ENCODE results near the gene TFDP2. TPM values are rescaled to one million over a fixed set of nuclear protein-coding genes. Genes with fewer than 3 reads are reported as not detected.
"Not testable (repeated sequence)": the region's sequence is repeated elsewhere in the genome, so short reads cannot be mapped to it uniquely, and the experiment has no call there.

Gene TFDP2
- total RNA-seq, 2 donors from 2014 or later, result 36.6 to 51.6 TPM

DNA sequence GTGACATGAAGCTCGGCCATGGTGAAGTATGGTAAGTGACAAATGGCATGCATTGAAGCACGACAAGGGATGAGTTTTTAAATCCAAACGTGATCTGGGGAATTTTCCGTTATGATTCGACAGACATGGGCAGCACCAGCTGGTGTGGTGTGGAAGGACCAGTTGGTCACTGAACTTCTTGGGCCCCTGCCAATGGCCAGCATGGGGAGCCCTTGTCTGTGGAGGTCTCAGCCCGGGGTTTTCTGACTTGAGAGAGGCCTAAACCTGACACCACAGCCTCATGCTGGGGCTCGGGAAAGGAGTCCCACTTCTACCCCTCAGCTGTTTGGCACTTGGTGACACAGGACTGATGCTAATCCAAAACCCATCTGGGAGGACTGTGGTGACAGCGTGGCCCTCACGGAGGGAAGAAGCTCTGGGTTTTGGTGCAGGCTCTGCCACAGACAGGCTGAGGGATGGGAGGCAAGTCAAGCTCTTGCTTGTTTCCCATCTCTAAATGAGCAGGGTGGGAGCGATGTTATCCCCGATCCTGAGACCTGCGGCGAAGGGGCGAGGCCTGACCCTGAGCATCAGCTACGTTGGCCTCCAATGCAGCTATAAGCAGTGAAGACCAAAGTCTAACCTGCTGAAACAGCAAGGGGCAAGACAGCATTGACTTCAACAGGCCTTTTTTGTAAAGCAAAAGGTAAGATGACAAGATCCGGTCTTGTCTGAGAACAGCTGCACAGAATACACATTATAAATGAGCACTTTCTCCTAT is 203.4 kb downstream of the TFDP2 start:
- ATAC-seq (no peak), DNase-seq (no peak)
- intact Hi-C loops (cut with DNase I), result no loop called here

DNA sequence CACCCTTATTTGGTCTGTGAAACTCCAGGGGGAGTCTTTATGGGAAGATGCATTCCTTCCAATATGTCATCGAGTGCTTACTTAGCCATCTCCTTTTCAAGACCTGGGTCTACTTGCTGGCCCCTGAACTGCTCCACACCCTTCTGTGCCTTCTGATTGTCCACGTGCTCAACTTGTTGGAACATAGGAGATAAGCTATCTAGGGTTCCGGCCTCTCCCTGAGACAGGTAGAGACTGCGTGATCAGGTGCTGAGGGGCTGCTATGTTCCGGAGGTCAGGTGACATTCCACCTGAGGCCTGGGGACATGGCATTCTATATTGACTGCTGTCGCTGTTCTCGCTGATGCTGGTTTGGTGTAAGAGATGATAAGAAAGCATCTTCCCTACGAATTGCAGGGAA is 207.3 kb downstream of the TFDP2 start:
- ATAC-seq (no peak), DNase-seq (no peak)
- intact Hi-C loops (cut with DNase I), result no loop called here

DNA sequence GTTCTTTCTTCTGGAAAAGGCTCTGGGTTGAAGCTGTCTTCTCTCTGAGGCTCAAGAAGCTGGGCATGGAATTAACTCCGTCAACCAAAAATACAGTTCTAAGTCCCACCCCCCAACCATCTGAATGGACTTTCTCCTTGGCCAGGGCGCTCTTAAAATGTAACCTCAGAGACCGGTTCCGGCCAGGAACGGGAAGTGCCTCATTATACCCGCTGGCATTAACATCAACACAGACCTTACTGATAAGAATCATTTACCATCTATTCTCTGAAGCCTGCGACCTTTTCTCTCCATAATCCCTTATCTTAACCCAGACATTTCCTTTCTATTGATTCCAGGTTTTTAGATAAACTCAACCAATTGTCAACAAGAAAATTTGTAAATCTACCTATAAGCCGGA is 208.3 kb downstream of the TFDP2 start:
- intact Hi-C loops (cut with DNase I), result no loop called here
- DNase-seq, result no peak
- no peak for ATAC-seq

DNA sequence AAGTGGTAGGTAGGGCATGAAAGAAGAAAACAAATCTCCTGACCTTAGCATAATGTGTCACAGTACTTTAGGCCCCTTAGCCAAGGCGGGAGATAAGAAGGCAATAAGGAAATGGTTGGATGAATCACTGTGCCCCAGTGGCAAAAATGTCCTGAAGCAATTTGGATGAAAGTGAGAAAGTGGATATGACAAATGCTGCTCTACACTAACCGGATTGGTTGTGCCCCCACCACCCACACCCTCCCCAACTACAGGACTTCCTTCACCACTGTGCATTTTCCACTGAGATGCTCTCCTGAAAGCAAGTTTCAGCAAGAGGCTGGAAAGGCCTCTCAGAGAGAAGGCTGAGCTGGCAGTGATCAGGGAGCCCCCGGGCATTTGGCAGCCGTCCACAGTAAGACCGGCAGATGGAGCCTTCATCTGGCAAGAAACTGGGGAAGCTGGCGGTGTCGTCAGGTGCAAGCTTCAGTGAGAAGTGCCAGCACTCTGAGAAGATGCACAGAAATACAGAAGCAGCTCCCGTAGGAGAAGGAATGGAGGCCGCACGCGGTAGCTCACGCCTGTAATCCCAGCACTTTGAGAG is 209.1 kb downstream of the TFDP2 start:
- DNase-seq (no peak), ATAC-seq (peak in 1 of 2 donors; percentile 39)
- intact Hi-C loops (cut with DNase I), result no loop called here

DNA sequence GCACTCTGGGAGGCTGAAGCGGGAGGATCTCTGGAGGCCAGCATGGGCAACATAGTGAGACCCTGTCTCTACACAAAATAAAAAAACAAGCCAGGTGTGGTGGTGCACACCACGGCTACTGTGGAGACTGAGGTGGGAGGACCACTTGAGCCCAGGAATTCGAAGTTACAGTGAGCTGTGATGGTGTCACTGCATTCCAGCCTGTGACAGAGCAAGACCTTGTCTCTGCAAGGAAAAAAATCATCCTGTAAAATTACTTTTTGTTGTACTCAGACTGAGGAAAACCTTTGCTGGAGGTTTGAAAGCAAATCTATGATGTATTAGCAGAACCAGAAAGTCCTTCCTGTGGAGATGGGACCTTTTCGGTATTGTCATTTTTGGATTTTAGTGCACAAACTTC is 209.6 kb downstream of the TFDP2 start:
- ATAC-seq, result no peak
- DNase-seq, result no peak
- intact Hi-C loops (cut with DNase I), result no loop called here

DNA sequence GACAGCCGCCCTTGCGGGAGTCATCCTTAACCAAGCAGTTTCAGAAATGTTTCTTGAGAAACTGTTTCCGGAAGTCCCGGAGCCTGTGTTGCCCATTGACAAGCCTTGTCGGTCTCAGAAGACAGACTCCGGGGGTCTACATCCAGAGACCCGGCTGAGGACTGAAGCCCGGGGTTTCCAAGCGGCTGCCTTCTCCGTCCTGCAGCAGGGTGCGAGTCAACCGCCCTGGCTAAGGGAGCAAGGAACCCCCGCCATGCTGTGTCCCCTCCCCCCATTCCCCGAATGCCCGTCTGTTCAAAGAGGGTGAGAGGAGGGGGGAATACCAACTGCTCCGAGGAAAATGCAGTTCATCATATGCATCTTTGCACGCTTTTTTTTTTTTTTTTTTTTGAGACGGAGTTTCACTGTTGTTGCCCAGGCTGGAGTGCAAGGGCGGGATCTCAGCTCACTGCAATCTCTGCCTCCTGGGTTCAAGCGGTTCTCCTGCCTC is 211.3 kb downstream of the TFDP2 start:
- no peak for ATAC-seq
- DNase-seq, result no peak
- intact Hi-C loops (cut with DNase I), result no loop called here

DNA sequence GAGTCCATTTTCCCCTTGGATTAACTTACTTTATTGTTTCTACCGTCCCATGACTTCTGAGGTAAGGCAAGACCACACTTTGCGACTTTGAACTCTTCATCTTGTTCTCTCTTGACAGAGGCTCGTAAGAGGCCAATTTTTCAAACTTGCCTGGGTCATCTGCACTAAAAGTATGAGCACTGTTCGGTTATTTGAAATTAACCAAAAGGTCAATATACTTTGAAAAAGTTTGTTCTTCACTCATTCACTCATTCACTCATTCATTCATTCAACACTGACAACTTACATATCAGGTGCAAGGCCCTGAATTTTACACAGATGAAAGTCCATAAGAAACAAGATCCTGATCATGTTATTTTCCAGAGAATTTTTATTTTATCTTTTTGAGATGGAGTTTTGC is 215.0 kb downstream of the TFDP2 start:
- ATAC-seq, result no peak
- no peak for DNase-seq
- intact Hi-C loops (cut with DNase I), result no loop called here

DNA sequence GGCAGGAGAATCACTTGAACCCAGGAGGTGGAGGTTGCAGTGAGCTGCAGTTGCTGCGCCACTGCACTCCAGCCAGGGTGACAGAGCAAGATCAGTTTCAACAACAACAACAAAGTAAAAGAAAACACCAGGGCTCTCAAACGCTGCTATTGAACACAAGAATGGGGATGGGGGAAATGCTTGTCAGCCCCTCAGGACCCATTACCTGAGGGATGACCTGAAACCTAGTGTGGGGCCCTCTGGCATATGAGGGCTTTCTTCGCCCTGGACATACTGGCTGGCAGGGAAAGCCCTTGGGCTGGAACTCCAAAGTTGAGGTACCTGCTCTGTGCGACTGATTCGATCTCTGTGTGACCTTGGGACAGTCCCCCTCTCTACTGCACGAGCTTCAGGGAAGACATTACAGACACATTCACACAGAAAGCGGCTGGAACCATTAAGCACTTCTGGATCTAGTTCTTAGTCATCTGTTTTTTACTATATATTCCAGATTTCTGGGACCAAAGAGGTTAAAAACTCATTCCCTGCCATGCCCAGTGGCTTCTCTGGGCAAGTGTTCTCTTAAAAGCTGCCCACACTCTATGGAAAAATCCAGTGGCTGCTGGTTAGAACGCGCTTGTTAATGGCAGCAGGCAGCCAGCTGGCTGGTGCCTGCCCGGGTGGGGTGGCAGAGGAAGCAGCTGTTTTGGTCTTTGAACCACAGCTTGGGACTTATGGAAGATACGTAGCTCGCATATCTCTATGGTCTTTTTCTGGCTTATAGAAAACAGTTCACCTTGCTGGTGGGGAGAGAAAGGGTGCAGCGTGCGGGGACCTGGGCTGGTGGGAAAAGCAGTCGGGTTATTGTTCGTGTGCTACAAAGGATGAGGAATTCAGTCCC is 215.7 kb downstream of the TFDP2 start:
- ATAC-seq, result no peak
- DNase-seq, result no peak
- intact Hi-C loops (cut with DNase I), result no loop called here

DNA sequence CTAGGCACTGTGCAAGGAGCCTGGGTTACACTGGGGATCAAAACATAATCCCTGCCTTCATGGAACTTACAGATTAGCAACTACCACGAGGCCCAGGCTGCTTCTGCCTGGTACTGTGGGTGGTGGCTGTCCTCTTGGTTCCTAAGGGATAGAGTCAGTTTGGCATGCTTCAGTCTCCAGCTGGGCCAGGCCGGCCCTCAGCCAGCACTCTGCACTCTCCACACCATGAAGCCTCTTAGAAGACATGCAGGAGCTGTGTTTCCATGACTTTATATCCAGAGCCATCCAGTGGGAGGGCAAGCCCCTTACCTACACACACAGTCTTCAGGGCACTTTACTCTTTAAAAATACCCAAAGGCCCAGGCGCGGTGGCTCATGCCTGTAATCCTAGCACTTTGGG is 218.5 kb downstream of the TFDP2 start:
- intact Hi-C loops (cut with DNase I), result no loop called here
- ATAC-seq, result no peak
- no peak for DNase-seq

DNA sequence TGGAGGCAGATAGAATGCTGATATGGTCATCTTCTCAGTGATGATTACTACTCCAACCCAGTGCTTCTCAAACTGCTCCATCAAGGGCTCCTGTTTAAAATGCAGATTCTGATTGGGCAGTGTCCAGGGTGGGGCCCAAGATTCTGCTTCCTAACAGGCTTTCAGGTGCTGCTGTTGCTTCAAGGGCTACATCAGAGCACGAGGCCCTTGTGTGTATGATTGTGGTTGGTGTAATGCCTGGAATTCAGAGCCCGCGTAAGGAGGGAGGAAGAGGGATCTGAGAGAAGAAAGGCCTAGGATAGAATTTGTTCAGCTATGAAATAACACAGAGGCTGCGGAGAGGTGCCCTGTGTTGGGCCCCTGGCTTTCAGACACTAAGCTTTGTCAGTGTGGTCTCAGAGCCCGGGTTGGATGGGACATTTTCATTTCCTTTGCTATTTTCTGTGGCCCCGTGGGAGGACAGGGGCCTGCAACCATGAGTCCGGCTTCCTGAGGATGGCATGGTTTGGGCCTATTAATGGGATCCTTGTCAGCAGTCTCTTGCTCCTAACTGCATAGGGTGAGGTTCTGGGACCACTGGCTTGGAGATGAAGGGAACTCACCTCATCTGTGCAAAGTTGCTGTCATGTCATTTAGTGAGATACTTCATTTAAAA is 219.9 kb downstream of the TFDP2 start:
- ATAC-seq (no peak), DNase-seq (no peak)
- intact Hi-C loops (cut with DNase I), result no loop called here

DNA sequence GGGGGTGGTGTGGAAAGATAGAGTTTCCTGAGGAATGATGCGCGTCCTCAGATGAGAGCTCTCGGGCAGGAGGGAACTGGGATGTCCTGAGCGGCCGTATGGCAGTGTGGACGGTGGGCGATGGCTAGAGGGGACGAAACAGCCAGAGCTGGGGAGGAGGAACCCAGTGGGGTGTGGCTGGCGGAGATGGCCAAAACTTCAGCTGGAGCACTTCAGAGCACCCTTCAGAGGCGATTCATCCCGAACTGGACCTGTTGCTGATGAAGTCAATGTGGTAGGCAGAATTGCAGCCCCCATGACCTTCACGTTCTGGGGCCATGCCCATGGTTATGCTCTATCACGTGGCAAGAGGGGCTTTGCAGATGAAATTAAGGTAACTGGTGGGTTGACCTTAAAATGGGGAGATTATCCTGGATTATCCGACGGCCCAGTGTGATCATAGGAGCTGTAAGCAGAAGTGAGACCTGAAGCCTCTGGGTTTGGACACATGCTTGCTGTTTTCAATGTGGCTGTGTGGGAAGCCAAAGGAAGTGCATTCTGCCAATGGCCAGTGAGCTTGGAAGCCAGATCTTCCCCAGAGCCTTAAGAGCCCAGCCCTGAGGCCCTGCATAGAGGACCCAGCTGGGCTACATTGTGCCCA is 220.6 kb downstream of the TFDP2 start:
- DNase-seq (no peak), ATAC-seq (no peak)
- intact Hi-C loops (cut with DNase I), result no loop called here

DNA sequence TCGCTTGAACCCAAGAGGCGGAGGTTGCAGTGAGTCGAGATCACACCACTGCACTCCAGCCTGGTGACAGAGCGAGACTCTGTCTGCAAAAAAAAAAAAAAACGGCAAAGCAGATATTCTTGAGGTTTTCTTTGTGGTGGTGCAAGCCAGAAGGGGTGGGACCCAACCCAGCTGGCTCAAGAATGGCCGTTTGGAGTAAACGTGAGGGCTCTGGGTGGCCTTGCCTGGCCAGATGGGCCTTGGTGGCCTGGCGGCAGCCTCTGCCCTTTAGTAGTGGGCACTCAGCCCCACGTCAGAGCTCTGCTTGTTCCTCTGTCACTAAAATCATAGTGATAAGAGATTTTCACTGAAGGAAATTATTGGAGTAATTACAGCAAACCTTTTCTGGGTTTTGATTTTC is 222.4 kb downstream of the TFDP2 start:
- ATAC-seq, result peak; percentile 38 to 51
- intact Hi-C loops (cut with DNase I), result no loop called here
- no peak for DNase-seq

DNA sequence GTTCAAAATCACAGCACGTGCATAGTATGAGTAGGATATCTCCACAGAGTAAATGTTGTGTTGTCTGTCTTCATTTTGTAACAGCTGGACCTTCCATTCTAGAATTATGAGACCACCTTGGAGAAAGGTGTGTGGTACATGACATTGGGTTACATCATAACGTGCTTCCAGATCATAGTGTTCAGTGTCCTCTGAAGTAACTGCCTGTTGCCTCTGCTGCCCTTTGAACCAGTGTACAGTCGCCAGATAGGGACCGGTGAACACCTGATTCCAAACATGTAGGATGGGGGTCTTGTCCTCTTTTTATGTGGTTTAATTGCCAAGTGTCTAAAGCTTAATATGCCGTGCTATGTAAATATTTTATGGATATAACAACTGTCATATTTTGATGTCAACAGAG is 223.7 kb downstream of the TFDP2 start:
- intact Hi-C loops (cut with DNase I); DNase-seq; ATAC-seq: not testable (repeated sequence)

DNA sequence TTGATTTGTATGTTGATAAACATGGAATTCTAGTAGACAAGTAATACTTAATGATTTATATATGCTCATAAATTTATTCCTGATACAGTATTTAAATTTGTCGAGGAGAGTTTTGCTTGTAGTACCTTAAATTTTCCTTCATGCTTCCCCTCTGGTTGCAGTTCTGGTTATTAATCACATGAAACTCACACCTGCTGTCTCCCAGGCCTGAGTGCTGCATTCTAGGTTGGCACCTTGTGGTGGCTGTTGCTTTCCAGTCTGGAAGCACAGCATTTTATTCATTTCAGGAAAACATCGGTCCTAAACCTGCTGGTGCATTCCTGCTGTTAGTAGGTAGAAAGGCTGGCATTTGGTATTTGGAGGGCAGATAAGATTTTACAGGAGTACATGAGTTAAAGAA is 228.0 kb downstream of the TFDP2 start:
- no peak for ATAC-seq
- intact Hi-C loops (cut with DNase I), result no loop called here
- no peak for DNase-seq

DNA sequence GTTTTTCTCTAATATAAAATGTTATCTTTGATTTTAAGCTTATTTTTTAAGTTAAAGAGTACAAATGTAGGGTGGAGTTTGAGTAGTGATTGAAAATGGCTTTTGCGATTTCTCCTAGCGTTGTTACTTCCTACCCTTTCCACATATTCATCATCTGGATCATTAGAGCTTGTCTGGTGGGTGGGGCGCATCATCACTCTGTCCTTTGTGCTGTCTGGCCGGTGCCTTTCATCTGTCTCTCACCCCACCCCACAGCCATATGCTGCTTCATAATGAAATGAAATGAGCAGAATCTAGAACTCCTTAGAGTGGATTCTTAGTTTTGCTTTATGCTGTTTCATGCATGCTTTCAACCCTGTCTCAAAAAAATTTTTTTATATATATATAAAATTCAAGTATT is 228.6 kb downstream of the TFDP2 start:
- DNase-seq (no peak), ATAC-seq (no peak)
- intact Hi-C loops (cut with DNase I), result no loop called here

DNA sequence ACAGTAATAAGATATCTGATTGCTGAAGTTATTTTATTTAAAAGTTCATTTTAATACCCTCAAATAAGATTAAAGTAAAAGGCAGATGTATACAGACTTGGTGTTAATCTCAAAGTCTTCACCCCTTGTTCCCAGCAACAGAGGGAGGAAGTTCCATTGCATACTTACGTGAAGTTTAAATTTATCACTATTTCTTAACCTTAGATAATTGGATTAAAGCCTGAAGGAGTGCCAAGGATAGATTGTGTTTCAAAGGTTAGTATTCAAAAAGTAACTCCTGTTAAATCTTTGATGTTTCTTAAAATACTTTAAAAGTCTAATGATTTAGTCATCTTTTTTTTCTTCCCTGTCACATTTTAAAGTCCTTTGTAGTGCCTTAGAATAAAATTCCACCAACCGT is 233.6 kb downstream of the TFDP2 start:
- no peak for ATAC-seq
- intact Hi-C loops (cut with DNase I), result loop anchor here in 1 of 2 donors (10.0 kb wide), 1 partner anchor 341 kb away; no protein-coding TSS in a partner anchor
- no peak for DNase-seq

DNA sequence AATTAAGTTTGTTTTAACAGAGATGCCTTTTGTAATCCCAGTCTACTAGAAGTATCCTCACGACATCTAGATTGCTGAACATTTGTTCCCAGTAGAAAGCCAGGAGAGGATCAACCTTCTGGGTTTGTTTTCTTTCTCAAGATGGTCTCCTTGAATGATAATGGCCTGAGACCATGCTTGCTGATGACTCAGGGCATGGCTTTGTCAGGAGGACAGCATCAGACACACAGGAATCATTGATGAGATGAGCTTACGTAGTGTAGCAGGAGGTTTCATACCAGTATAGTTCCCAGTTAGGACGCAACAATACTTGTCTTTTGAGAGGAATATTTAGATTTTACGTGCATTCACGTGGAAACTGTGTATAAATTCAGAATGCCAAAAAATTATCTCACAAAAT is 234.3 kb downstream of the TFDP2 start:
- intact Hi-C loops (cut with DNase I), result loop anchor here in 1 of 2 donors (10.0 kb wide), 1 partner anchor 340 kb away; no protein-coding TSS in a partner anchor
- ATAC-seq (no peak), DNase-seq (no peak)

DNA sequence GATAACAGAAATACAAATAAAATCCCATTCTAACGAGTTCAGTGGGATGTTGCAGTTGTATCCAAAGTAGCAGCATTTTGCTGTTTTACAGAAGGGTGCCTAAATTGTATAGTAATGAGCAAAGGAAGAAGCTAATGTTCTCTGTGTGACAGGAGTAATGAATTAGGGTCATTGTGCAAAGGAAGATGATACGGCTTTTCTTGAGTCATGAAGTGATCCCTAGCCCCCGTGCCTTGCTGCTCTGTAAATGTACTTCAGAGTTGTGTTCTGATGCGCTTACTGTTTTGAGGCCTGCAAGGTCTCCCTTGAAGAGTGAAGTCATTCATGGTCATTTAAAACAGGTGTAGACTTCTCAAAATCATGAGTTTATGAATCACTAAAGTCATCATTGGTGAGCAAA is 235.0 kb downstream of the TFDP2 start:
- intact Hi-C loops (cut with DNase I), result loop anchor here in 1 of 2 donors (10.0 kb wide), 1 partner anchor 340 kb away; no protein-coding TSS in a partner anchor
- DNase-seq (no peak), ATAC-seq (no peak)

All from left cardiac atrium (tissue), 4 donors.